HepG2 (cell line): ENCODE data around the gene RSAD2. TPM values are rescaled to one million over a fixed set of nuclear protein-coding genes. Genes with fewer than 3 reads are reported as not detected.

Experiments
- ARHGAP35 ChIP-seq: sonication (generic); formaldehyde crosslinking; IDR thresholded peaks from 2 replicates; pipeline ENCODE4 v1.9.0; 2022; ENCODE audit warnings: mild to moderate bottlenecking, inconsistent platforms, moderate library complexity, missing genetic modification reagents, borderline replicate concordance
- EZH2 ChIP-seq: conservative IDR thresholded peaks from 2 replicates; pipeline ENCODE4 v1.6.1; 2012; ENCODE audit warnings: mild to moderate bottlenecking, low read depth, low read length, moderate library complexity
- GATAD2A ChIP-seq: IDR thresholded peaks from 2 replicates; pipeline ENCODE4 v1.6.1; 2016
- GZF1 ChIP-seq: sonication (generic); formaldehyde crosslinking; IDR thresholded peaks from 2 replicates; pipeline ENCODE4 v1.5.1; 2020; ENCODE audit warnings: mild to moderate bottlenecking, missing genetic modification reagents
- HHEX ChIP-seq: IDR thresholded peaks from 2 replicates; pipeline ENCODE4 v1.6.1; 2016; ENCODE audit warnings: control low read depth
- HMG20A ChIP-seq: IDR thresholded peaks from 2 replicates; pipeline ENCODE4 v1.6.1; 2016; ENCODE audit warnings: borderline replicate concordance
- HNRNPLL ChIP-seq: fragments of 200-400 bp; formaldehyde crosslinking; IDR thresholded peaks from 2 replicates; pipeline ENCODE4 v1.6.1; 2017; ENCODE audit warnings: mild to moderate bottlenecking, low read depth, low read length; ENCODE audit not compliant: poor library complexity, severe bottlenecking
- KLF15 ChIP-seq: sonication (generic); formaldehyde crosslinking; IDR thresholded peaks from 2 replicates; pipeline ENCODE4 v1.8.1; 2023; ENCODE audit warnings: borderline replicate concordance, mild to moderate bottlenecking, inconsistent platforms, missing genetic modification reagents, mixed read lengths
- MATR3 ChIP-seq: sonication (generic); formaldehyde crosslinking; IDR thresholded peaks from 2 replicates; pipeline ENCODE4 v1.4.0; 2020; ENCODE audit warnings: missing genetic modification reagents
- SIX4 ChIP-seq: sonication (generic); formaldehyde crosslinking; IDR thresholded peaks from 2 replicates; pipeline ENCODE4 v1.4.0; 2020; ENCODE audit warnings: missing genetic modification reagents
- ZNF292 ChIP-seq: sonication (generic); formaldehyde crosslinking; IDR thresholded peaks from 2 replicates; pipeline ENCODE4 v1.8.1; 2022; ENCODE audit warnings: mild to moderate bottlenecking, low read depth, missing genetic modification reagents, borderline replicate concordance
- ZNF607 ChIP-seq: sonication (generic); formaldehyde crosslinking; IDR thresholded peaks from 2 replicates; pipeline ENCODE4 v1.5.1; 2020; ENCODE audit warnings: missing genetic modification reagents, mild to moderate bottlenecking, borderline replicate concordance
- ZNF670 ChIP-seq: sonication (generic); formaldehyde crosslinking; IDR thresholded peaks from 2 replicates; pipeline ENCODE4 v1.8.0; 2022; ENCODE audit warnings: mild to moderate bottlenecking, missing genetic modification reagents, borderline replicate concordance
- ZNF749 ChIP-seq: sonication (generic); formaldehyde crosslinking; IDR thresholded peaks from 2 replicates; pipeline ENCODE4 v1.8.0; 2022; ENCODE audit warnings: mild to moderate bottlenecking, missing genetic modification reagents, moderate library complexity, borderline replicate concordance
- ZNF782 ChIP-seq: sonication (generic); formaldehyde crosslinking; IDR thresholded peaks from 2 replicates; pipeline ENCODE4 v1.4.0; 2020; ENCODE audit warnings: missing genetic modification reagents, mild to moderate bottlenecking, borderline replicate concordance
- ZNF878 ChIP-seq: sonication (generic); formaldehyde crosslinking; IDR thresholded peaks from 2 replicates; pipeline ENCODE4 v1.8.1; 2023; ENCODE audit warnings: mild to moderate bottlenecking, missing genetic modification reagents, moderate library complexity
- polyA plus RNA-seq, 8 experiments: library from polyadenylated mRNA; depleted of rRNA in 3 of 8; stranded (reverse) in 7 of 8; unstranded in 1 of 8; fragments of >200 nt; fragmentation: Illumina TruSeq in 4 of 8; extraction: Trizol in 4 of 8; gene quantifications; 2 replicates each; pipeline versions ENCODE4 v1.2.1 to v1.2.3, GENCODE V29; 2011 to 2016; ENCODE audit warnings: low read depth in 4 of 8, missing spikeins in 1 of 8, mixed read lengths in 1 of 8; ENCODE audit not compliant: insufficient read depth in 1 of 8
- total RNA-seq, 5 experiments: library from RNA; depleted of rRNA; stranded (reverse); fragments of >200 nt; fragmentation: Illumina TruSeq; extraction: Trizol; gene quantifications; 2 replicates each; pipeline ENCODE4 v1.2.3, GENCODE V29; 2016; ENCODE audit warnings: low read depth in 1 of 5
- TF ChIP-seq, protein P1 (sequence below): sonication (generic); formaldehyde crosslinking; IDR thresholded peaks from 2 replicates; pipeline ENCODE4 v1.4.0; 2020; ENCODE audit warnings: missing genetic modification reagents
- TF ChIP-seq, protein P2 (sequence below): sonication (generic); formaldehyde crosslinking; IDR thresholded peaks from 2 replicates; pipeline ENCODE4 v1.4.0; 2020; ENCODE audit warnings: mild to moderate bottlenecking, low read depth, missing genetic modification reagents
- TF ChIP-seq, protein P3 (sequence below): sonication (generic); formaldehyde crosslinking; IDR thresholded peaks from 2 replicates; pipeline ENCODE4 v1.5.0; 2020; ENCODE audit warnings: missing genetic modification reagents
- TF ChIP-seq, protein P4 (sequence below): sonication (generic); formaldehyde crosslinking; IDR thresholded peaks from 2 replicates; pipeline ENCODE4 v1.5.0; 2020; ENCODE audit warnings: missing genetic modification reagents
- TF ChIP-seq, protein P5 (sequence below): sonication (generic); formaldehyde crosslinking; IDR thresholded peaks from 2 replicates; pipeline ENCODE4 v1.4.0; 2020; ENCODE audit warnings: missing genetic modification reagents
- TF ChIP-seq, protein P6 (sequence below): sonication (generic); formaldehyde crosslinking; IDR thresholded peaks from 2 replicates; pipeline ENCODE4 v1.4.0; 2020; ENCODE audit warnings: missing genetic modification reagents, borderline replicate concordance

RSAD2 gene
- total and polyA plus RNA-seq, 2 of the 13 experiments (the other 11 are each of a cell fraction or from before 2014, with no cell fraction given) = 0.11 TPM; not detected in 1

DNA sequence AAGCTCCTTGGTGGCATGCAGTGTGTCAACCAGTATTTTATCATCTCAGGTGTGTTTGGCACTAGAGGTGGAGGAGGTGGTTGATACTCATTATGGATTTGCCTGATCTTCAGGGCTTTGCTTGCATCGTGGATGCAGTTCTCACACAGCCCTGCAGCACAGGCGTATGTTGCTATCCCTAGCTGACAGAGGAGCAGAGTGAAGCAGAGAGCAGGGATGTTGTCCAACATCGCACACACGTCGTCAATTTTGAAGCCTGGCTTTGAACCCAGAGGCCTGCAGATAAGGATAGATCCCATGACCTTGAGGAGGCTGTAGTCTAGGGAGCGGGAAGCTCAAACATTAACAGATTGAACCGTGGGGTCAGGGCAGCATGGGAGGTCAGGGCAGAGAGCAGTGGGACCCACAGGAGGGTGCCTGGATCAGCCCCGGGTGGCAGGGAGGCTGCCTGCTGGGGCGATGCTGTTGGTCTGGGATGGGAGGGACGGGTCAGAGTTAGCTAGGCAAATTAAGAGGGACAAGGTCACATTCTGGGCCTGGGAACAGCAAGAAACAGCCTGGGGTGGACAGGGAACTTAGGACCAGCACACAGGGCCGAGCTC lies 43.8 kb downstream of the RSAD2 start (continued):
- peak; percentile 81; the same call in 1 of the 2 replicates for TF ChIP-seq ZNF607
- no peak for TF ChIP-seq MATR3 (CRISPR knock-in tag)
- TF ChIP-seq, protein P1, sequence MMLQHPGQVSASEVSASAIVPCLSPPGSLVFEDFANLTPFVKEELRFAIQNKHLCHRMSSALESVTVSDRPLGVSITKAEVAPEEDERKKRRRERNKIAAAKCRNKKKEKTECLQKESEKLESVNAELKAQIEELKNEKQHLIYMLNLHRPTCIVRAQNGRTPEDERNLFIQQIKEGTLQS (CRISPR knock-in tag) = no peak
- no peak for TF ChIP-seq EZH2
- no peak for TF ChIP-seq ZNF878 (CRISPR knock-in tag)
- no peak for TF ChIP-seq ZNF670
- no peak; the same call in 1 of the 2 replicates for TF ChIP-seq ARHGAP35 (CRISPR knock-in tag)
- no peak for TF ChIP-seq GZF1
- TF ChIP-seq, protein P2, sequence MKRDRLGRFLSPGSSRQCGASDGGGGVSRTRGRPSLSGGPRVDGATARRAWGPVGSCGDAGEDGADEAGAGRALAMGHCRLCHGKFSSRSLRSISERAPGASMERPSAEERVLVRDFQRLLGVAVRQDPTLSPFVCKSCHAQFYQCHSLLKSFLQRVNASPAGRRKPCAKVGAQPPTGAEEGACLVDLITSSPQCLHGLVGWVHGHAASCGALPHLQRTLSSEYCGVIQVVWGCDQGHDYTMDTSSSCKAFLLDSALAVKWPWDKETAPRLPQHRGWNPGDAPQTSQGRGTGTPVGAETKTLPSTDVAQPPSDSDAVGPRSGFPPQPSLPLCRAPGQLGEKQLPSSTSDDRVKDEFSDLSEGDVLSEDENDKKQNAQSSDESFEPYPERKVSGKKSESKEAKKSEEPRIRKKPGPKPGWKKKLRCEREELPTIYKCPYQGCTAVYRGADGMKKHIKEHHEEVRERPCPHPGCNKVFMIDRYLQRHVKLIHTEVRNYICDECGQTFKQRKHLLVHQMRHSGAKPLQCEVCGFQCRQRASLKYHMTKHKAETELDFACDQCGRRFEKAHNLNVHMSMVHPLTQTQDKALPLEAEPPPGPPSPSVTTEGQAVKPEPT = peak; percentile 39; the same call in 1 of the 2 replicates
- TF ChIP-seq KLF15 (CRISPR knock-in tag) = no peak
- TF ChIP-seq ZNF292 = peak; percentile 99
- TF ChIP-seq, protein P3, sequence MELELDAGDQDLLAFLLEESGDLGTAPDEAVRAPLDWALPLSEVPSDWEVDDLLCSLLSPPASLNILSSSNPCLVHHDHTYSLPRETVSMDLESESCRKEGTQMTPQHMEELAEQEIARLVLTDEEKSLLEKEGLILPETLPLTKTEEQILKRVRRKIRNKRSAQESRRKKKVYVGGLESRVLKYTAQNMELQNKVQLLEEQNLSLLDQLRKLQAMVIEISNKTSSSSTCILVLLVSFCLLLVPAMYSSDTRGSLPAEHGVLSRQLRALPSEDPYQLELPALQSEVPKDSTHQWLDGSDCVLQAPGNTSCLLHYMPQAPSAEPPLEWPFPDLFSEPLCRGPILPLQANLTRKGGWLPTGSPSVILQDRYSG (CRISPR knock-in tag) = no peak
- TF ChIP-seq HNRNPLL = no peak
- 0 out of 2 replicates have a peak, but pooled peaks have one; percentile 33 for TF ChIP-seq HHEX (CRISPR knock-in tag)
- TF ChIP-seq, protein P4, sequence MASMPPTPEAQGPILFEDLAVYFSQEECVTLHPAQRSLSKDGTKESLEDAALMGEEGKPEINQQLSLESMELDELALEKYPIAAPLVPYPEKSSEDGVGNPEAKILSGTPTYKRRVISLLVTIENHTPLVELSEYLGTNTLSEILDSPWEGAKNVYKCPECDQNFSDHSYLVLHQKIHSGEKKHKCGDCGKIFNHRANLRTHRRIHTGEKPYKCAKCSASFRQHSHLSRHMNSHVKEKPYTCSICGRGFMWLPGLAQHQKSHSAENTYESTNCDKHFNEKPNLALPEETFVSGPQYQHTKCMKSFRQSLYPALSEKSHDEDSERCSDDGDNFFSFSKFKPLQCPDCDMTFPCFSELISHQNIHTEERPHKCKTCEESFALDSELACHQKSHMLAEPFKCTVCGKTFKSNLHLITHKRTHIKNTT (CRISPR knock-in tag) = no peak
- peak; percentile 94 for TF ChIP-seq GATAD2A (CRISPR knock-in tag)
- TF ChIP-seq, protein P5, sequence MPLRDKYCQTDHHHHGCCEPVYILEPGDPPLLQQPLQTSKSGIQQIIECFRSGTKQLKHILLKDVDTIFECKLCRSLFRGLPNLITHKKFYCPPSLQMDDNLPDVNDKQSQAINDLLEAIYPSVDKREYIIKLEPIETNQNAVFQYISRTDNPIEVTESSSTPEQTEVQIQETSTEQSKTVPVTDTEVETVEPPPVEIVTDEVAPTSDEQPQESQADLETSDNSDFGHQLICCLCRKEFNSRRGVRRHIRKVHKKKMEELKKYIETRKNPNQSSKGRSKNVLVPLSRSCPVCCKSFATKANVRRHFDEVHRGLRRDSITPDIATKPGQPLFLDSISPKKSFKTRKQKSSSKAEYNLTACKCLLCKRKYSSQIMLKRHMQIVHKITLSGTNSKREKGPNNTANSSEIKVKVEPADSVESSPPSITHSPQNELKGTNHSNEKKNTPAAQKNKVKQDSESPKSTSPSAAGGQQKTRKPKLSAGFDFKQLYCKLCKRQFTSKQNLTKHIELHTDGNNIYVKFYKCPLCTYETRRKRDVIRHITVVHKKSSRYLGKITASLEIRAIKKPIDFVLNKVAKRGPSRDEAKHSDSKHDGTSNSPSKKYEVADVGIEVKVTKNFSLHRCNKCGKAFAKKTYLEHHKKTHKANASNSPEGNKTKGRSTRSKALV = no peak
- TF ChIP-seq ZNF782 (CRISPR knock-in tag) = no peak
- TF ChIP-seq, protein P6, sequence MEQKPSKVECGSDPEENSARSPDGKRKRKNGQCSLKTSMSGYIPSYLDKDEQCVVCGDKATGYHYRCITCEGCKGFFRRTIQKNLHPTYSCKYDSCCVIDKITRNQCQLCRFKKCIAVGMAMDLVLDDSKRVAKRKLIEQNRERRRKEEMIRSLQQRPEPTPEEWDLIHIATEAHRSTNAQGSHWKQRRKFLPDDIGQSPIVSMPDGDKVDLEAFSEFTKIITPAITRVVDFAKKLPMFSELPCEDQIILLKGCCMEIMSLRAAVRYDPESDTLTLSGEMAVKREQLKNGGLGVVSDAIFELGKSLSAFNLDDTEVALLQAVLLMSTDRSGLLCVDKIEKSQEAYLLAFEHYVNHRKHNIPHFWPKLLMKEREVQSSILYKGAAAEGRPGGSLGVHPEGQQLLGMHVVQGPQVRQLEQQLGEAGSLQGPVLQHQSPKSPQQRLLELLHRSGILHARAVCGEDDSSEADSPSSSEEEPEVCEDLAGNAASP (CRISPR knock-in tag) = peak; percentile 94; the same call in 1 of the 2 replicates
- TF ChIP-seq ZNF749 (CRISPR knock-in tag) = 0 out of 2 replicates have a peak, but pooled peaks have one; percentile 26
- TF ChIP-seq HMG20A (CRISPR knock-in tag) = peak; percentile 95
- peak; percentile 60; the same call in 1 of the 2 replicates for TF ChIP-seq SIX4 (CRISPR knock-in tag)
